HepG2 (cell line): ENCODE results near the gene DNAJC15. TPM values are rescaled to one million over a fixed set of nuclear protein-coding genes. Genes with fewer than 3 reads are reported as not detected.

Source experiments
- ATAC-seq: fragments of 200-7000 bp; cut with Tn5 transposase; 3 replicates; pipeline ENCODE4 v1.9.1; 2020; ENCODE audit warnings: mild to moderate bottlenecking, moderate library complexity
- BruUV-seq: library from RNA; stranded (reverse); fragments of 400-500 nt; replicated peaks from 2 replicates; lab custom pipeline; 2021; lab: Mats Ljungman, UMichigan
- CTCF ChIA-PET: fragments of 300-600 bp; formaldehyde crosslinking; extraction: SDS; loops from one replicate; lab custom pipeline; 2021; ENCODE audit warnings: low total read pairs, inconsistent platforms, low intra/inter-chr PET ratio; lab: Yijun Ruan, JAX
- POLR2A ChIA-PET: fragments of 350-600 bp; sonication (Branson Sonifier 250); formaldehyde crosslinking; loops from one replicate; lab custom pipeline; 2020; ENCODE audit warnings: antibody characterized with exemption, inconsistent platforms; lab: Yijun Ruan, JAX
- DNase-seq: peaks from one replicate; pipeline ENCODE4 v3.0.0-alpha.2; 2015; ENCODE audit warnings: low spot score
- FAIRE-seq: peaks from 3 replicates; lab custom pipeline; 2011; peaks lifted over from hg19 to GRCh38; lab: Jason Lieb, UNC
- H2AFZ ChIP-seq: one replicate; pipeline ENCODE4 v1.6.1; 2011; ENCODE audit warnings: low read length, inconsistent platforms
- H3K27ac ChIP-seq: fragments of 300-600 bp; 3 replicates; pipeline ENCODE4 v1.8.0; 2011; ENCODE audit warnings: mixed run types, mild to moderate bottlenecking, mixed read lengths, low read length, inconsistent platforms; ENCODE audit not compliant: insufficient read depth; ENCODE audit errors: extremely low read length
- H3K27me3 ChIP-seq, 2 experiments: fragments of 200-600 bp in 1 of 2; 2 replicates in 1 of 2; 3 replicates in 1 of 2; pipeline versions ENCODE4 v1.6.0 to v1.8.0; 2011; ENCODE audit warnings: low read length in 2 of 2, mild to moderate bottlenecking in 2 of 2, moderate library complexity in 2 of 2, inconsistent platforms in 1 of 2; ENCODE audit not compliant: insufficient read depth in 2 of 2, control insufficient read depth in 1 of 2
- H3K36me3 ChIP-seq, 2 experiments: fragments of 200-600 bp in 1 of 2; replicated peaks in 1 of 2; 2 replicates in 1 of 2; 3 replicates in 1 of 2; pipeline versions ENCODE4 v1.5.1 to v1.8.0; 2011; ENCODE audit warnings: low read length in 2 of 2, inconsistent platforms in 1 of 2; ENCODE audit not compliant: insufficient read depth in 2 of 2, control insufficient read depth in 1 of 2
- H3K4me1 ChIP-seq: 2 replicates; pipeline ENCODE4 v1.5.1; 2012; ENCODE audit warnings: low read length, inconsistent platforms; ENCODE audit not compliant: insufficient read depth
- H3K4me2 ChIP-seq: 2 replicates; pipeline ENCODE4 v1.6.0; 2011; ENCODE audit warnings: low read depth, low read length, inconsistent platforms
- H3K4me3 ChIP-seq, 3 experiments: fragments of 200-600 bp in 1 of 3; sonication (generic), shearing (Covaris generic) in 1 of 3; replicated peaks in 1 of 3; 2 replicates each; pipeline ENCODE4 v1.5.1; 2011 to 2016; ENCODE audit warnings: low read length in 3 of 3, inconsistent platforms in 2 of 3, low read depth in 2 of 3, mild to moderate bottlenecking in 2 of 3, control low read depth in 1 of 3, mixed read lengths in 1 of 3; ENCODE audit not compliant: insufficient read depth in 1 of 3
- H3K79me2 ChIP-seq: one replicate; pipeline ENCODE4 v1.6.1; 2011; ENCODE audit warnings: low read length, inconsistent platforms; ENCODE audit not compliant: insufficient read depth
- H3K9ac ChIP-seq: 2 replicates; pipeline ENCODE4 v1.6.0; 2011; ENCODE audit warnings: mild to moderate bottlenecking, low read depth, low read length, inconsistent platforms; ENCODE audit not compliant: insufficient read depth
- H3K9me3 ChIP-seq: 2 replicates; pipeline ENCODE4 v1.5.1; 2012; ENCODE audit warnings: mild to moderate bottlenecking, low read length
- H4K20me1 ChIP-seq: 2 replicates; pipeline ENCODE4 v1.6.0; 2011; ENCODE audit warnings: inconsistent platforms, mild to moderate bottlenecking, low read length, moderate library complexity; ENCODE audit not compliant: insufficient read depth
- FOSL1 ChIP-seq: sonication (generic); formaldehyde crosslinking; IDR thresholded peaks from 2 replicates; pipeline ENCODE4 v1.9.0; 2021; ENCODE audit warnings: missing genetic modification reagents, borderline replicate concordance
- FOXJ3 ChIP-seq: sonication (generic); formaldehyde crosslinking; IDR thresholded peaks from 2 replicates; pipeline ENCODE4 v1.4.0; 2020; ENCODE audit warnings: missing genetic modification reagents, mild to moderate bottlenecking, borderline replicate concordance
- GZF1 ChIP-seq: sonication (generic); formaldehyde crosslinking; IDR thresholded peaks from 2 replicates; pipeline ENCODE4 v1.5.1; 2020; ENCODE audit warnings: mild to moderate bottlenecking, missing genetic modification reagents
- MXD3 ChIP-seq: IDR thresholded peaks from 2 replicates; pipeline ENCODE4 v1.6.1; 2016; ENCODE audit warnings: mild to moderate bottlenecking, missing biosample characterization, missing genetic modification reagents
- RNF219 ChIP-seq: sonication (generic); formaldehyde crosslinking; IDR thresholded peaks from 2 replicates; pipeline ENCODE4 v1.5.0; 2020; ENCODE audit warnings: mild to moderate bottlenecking, missing genetic modification reagents
- ZNF263 ChIP-seq: sonication (generic); formaldehyde crosslinking; IDR thresholded peaks from 2 replicates; pipeline ENCODE4 v1.4.0; 2020; ENCODE audit warnings: missing genetic modification reagents
- ZNF558 ChIP-seq: sonication (generic); formaldehyde crosslinking; IDR thresholded peaks from 2 replicates; pipeline ENCODE4 v1.9.0; 2022; ENCODE audit warnings: mild to moderate bottlenecking, missing genetic modification reagents, borderline replicate concordance
- ZNF710 ChIP-seq: sonication (generic); formaldehyde crosslinking; IDR thresholded peaks from 2 replicates; pipeline ENCODE4 v1.5.0; 2020; ENCODE audit warnings: mild to moderate bottlenecking, missing genetic modification reagents, borderline replicate concordance
- WGBS: methylation state at CpG from one replicate; pipeline ENCODE4 v1.1.6; 2017; ENCODE audit warnings: low lambda C conversion rate; 5-methylcytosine and 5-hydroxymethylcytosine counted together
- in situ Hi-C: cut with HindIII; loops from 2 replicates; pipeline ENCODE4 v1.10.0; 2017; ENCODE audit warnings: low pct_unique_long_range_greater_than_20kb; ENCODE audit not compliant: extremely low pct_ligation_motif_present
- intact Hi-C: fragments of 100-400 bp; cut with micrococcal nuclease; formaldehyde crosslinking; loops from one replicate; pipeline ENCODE4 v1.10.0; 2022; ENCODE audit not compliant: unreplicated experiment
- polyA plus RNA-seq, 8 experiments: library from polyadenylated mRNA; depleted of rRNA in 3 of 8; stranded (reverse) in 7 of 8; unstranded in 1 of 8; fragments of >200 nt; fragmentation: Illumina TruSeq in 4 of 8; extraction: Trizol in 4 of 8; gene quantifications; 2 replicates each; pipeline versions ENCODE4 v1.2.1 to v1.2.3, GENCODE V29; 2011 to 2016; ENCODE audit warnings: low read depth in 4 of 8, missing spikeins in 1 of 8, mixed read lengths in 1 of 8; ENCODE audit not compliant: insufficient read depth in 1 of 8
- total RNA-seq, 5 experiments: library from RNA; depleted of rRNA; stranded (reverse); fragments of >200 nt; fragmentation: Illumina TruSeq; extraction: Trizol; gene quantifications; 2 replicates each; pipeline ENCODE4 v1.2.3, GENCODE V29; 2016; ENCODE audit warnings: low read depth in 1 of 5

DNAJC15 gene
- total and polyA plus RNA-seq, 2 of the 13 experiments (the other 11 are each of a cell fraction or from before 2014, with no cell fraction given) = 23.0 to 31.9 TPM

- no peak for TF ChIP-seq RNF219
- no peak for TF ChIP-seq ZNF710 (CRISPR knock-in tag)
- no peak for TF ChIP-seq FOXJ3
- no peak for TF ChIP-seq ZNF263 (CRISPR knock-in tag)
Measured at GRCh38 chr13:42984026-42984425, 39.4 kb upstream of the DNAJC15 start (continued).

- H3K9ac ChIP-seq = no peak overlapping the region
- no peak overlapping the region for H2AFZ ChIP-seq
- in situ Hi-C loops (no loop called here), intact Hi-C loops (no loop called here)
- no peak overlapping the region for H3K4me3 ChIP-seq
- FAIRE-seq = no peak
- H3K27ac ChIP-seq = no peak overlapping the region
- no peaks in the 10 kb centered on the region for H3K9me3 ChIP-seq
- no peak overlapping the region for H3K4me2 ChIP-seq
- ChIA-PET POLR2A (no interaction called here), CTCF (no interaction called here)
- no peaks in the 10 kb centered on the region for H4K20me1 ChIP-seq
- no TSS peak for BruUV-seq
- H3K27me3 ChIP-seq = no peaks in the 10 kb centered on the region
- WGBS = 0% methylated on average over 1 of the region's 1 CpG
- TF ChIP-seq MXD3 (no peak), ZNF558 (CRISPR knock-in tag) (no peak), GZF1 (CRISPR knock-in tag) (no peak), FOSL1 (CRISPR knock-in tag) (no peak)
- no peak for ATAC-seq
- no peaks in the 10 kb centered on the region for H3K79me2 ChIP-seq
- DNase-seq = no peak
- H3K36me3 ChIP-seq = no peaks in the 10 kb centered on the region
- peaks cover 13% of the 10 kb centered on the region for H3K4me1 ChIP-seq
Measured at GRCh38 chr13:42984691-42985090, 38.7 kb upstream of the DNAJC15 start.
